CD4-positive, alpha-beta T cell treated with Interleukin-2 at 100 ng/mL for 4 hours (primary cell): ENCODE results near the gene NDUFB2.
"Not testable (repeated sequence)": the region's sequence is repeated elsewhere in the genome, so short reads cannot be mapped to it uniquely, and the experiment has no call there.

ENCODE experiments used
- DNase-seq: peaks from one replicate; pipeline ENCODE4 v3.0.0-alpha.2; 2020; ENCODE audit warnings: low spot score

NDUFB2 gene

GRCh38 chr7:140696680-140697446, at the start of gene NDUFB2:
Gene NDUFB2, plus strand, starts transcription at chr7:140696708. Its CDS starts 37 bp downstream, at chr7:140696745.
- peak; percentile 69 for DNase-seq

GRCh38 chr7:140646931-140647647, 49.4 kb upstream of the NDUFB2 start:
- peak; percentile 40 for DNase-seq

GRCh38 chr7:140649556-140650205, 46.8 kb upstream of the NDUFB2 start:
- no peak for DNase-seq

GRCh38 chr7:140650367-140650766, 46.1 kb upstream of the NDUFB2 start:
- no peak for DNase-seq

- peak; percentile 64 for DNase-seq
Observed at GRCh38 chr7:140653319-140654108, 43.0 kb upstream of the NDUFB2 start.

GRCh38 chr7:140654109-140654387, 42.5 kb upstream of the NDUFB2 start:
- no peak for DNase-seq

GRCh38 chr7:140654661-140655060, 41.8 kb upstream of the NDUFB2 start:
- no peak for DNase-seq

- DNase-seq: no peak
Observed at GRCh38 chr7:140655511-140656408, 40.7 kb upstream of the NDUFB2 start.

GRCh38 chr7:140656548-140657515, 39.7 kb upstream of the NDUFB2 start:
- DNase-seq: peak; percentile 19

- no peak for DNase-seq
Observed at GRCh38 chr7:140657891-140658290, 38.6 kb upstream of the NDUFB2 start.

- DNase-seq: no peak
Observed at GRCh38 chr7:140659856-140660255, 36.7 kb upstream of the NDUFB2 start.

GRCh38 chr7:140661124-140661523, 35.4 kb upstream of the NDUFB2 start:
- no peak for DNase-seq

GRCh38 chr7:140662938-140663337, 33.6 kb upstream of the NDUFB2 start:
- not testable (repeated sequence) for DNase-seq

GRCh38 chr7:140667476-140667875, 29.0 kb upstream of the NDUFB2 start:
- no peak for DNase-seq

- DNase-seq: no peak
Observed at GRCh38 chr7:140668641-140669040, 27.9 kb upstream of the NDUFB2 start.

GRCh38 chr7:140669352-140669751, 27.2 kb upstream of the NDUFB2 start:
- no peak for DNase-seq

- DNase-seq: not testable (repeated sequence)
Observed at GRCh38 chr7:140669862-140670261, 26.6 kb upstream of the NDUFB2 start.

- no peak for DNase-seq
Observed at GRCh38 chr7:140670343-140670935, 26.1 kb upstream of the NDUFB2 start.

GRCh38 chr7:140671966-140672365, 24.5 kb upstream of the NDUFB2 start:
- no peak for DNase-seq
